ENCODE results near the gene DNAH7.
"Not testable (repeated sequence)": the region's sequence is repeated elsewhere in the genome, so short reads cannot be mapped to it uniquely, and the experiment has no call there.

Gene DNAH7

DNA sequence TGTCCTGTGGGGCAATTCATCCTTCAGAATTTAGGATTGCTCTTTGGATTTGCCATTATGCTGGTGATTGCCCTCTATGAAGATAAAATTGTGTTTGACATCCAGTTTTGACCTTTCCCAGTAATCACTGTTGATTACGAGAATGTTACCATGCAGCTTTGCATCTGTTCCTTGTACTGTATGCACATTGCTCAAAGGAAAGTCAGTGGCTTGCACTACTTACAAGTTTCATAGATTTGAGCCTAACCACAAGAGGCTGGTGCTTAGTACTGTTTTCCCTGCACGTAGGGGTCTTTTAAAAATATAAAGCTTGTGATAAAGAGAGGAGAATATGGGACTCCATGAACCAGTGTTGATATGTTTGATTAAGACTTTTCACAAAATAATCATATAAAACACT lies 333.7 kb downstream of the DNAH7 start:
- in situ Hi-C loops (cut with MboI; ENCODE audit: low sequenced_read_pairs): no loop called here

DNA sequence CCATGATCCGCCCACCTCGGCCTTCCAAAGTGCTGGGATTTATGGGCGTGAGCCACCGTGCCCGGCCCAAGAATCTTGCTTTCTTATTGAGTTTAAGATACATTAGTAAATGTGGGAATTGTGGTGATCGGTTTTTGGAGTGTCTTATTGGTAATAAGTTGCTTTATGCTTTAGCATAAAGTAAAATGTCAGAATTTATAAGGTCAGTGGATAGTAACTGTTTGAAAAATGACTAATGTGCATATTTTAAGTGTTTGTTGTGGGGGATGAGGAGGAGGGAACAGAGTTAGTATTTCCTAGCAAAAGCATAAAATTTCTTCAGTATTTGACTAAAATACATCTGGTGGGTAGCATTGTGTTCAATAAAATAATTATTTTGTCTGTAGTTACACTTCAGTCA lies 334.2 kb downstream of the DNAH7 start:
- in situ Hi-C loops (cut with MboI; ENCODE audit: low sequenced_read_pairs): no loop called here

DNA sequence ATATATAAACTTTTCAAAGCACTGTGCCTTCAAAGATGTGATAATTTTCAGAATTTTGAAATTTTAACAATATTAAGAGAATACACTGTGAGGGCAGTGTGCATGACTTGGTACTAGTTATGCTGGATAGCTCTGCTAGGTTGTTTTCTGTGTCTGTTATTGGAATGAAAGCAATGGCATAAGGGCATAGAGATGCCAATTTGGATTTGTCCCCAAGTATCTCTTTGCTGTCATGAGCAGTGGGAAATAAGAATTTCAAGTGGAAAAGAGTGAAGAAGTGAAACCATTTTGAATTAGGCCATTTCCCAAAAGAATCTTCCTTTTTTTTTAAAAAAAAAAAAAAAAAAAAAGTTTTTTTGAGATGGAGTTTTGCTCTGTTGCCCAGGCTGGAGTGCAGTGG lies 334.8 kb downstream of the DNAH7 start:
- in situ Hi-C loops (cut with MboI; ENCODE audit: low sequenced_read_pairs): no loop called here

DNA sequence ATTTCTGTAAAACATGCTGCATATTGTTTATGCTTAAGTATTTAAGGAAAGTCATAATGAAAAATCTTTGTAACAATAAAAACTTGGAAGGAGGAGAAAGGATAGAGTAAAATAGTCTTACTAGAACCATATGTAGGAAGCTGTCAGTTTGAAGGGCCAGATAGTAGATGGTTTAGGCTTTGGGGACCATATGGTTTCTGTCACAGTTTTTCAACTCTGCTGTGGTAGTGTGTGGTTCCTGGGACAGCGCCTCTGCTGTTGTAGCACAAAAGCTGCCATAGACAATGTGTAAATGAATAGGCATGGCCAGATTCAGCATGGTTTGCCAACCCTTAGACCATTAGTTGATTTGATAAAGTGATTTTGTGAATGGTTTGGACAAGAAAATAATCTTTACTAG lies 336.1 kb downstream of the DNAH7 start:
- in situ Hi-C loops (cut with MboI; ENCODE audit: low sequenced_read_pairs): no loop called here

DNA sequence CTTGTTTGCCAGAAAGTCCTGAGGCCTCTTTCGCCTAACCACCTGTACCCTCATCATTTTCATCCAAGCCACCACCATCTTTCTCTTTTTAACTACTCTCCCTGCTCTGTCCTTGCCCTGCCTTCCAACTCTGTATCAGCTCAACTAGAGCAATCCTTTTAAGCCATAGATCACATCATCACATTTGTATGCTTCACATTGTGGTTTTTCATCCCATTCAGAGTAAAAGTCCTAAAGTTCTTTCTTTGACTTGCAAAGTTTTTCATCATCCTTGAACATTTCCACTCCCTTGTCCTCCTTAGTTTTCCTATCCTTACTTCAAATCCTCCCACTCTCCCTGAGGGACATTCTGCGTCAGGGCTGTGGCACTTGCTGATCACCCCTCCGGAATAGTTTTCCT lies 337.7 kb downstream of the DNAH7 start:
- in situ Hi-C loops (cut with MboI; ENCODE audit: low sequenced_read_pairs): no loop called here

DNA sequence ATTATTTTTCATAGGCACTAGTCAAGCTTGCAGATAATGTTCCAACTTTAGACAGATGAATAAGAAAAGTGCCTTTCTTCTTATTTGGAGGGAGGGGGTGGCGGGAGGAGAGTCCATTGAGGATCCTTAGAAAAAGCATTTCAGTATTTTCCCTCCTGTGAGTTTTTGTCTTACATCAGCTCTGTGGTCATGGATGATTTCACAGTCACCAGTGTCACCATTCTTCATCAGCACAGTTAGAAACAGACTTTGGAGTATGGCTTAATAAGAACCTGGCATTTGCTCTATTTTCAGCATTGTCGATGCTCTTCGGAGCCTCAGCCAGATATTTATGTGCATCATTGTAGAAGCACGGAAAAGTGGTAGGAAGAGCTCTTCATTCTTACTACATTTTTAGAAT lies 341.5 kb downstream of the DNAH7 start:
- in situ Hi-C loops (cut with MboI; ENCODE audit: low sequenced_read_pairs): no loop called here

DNA sequence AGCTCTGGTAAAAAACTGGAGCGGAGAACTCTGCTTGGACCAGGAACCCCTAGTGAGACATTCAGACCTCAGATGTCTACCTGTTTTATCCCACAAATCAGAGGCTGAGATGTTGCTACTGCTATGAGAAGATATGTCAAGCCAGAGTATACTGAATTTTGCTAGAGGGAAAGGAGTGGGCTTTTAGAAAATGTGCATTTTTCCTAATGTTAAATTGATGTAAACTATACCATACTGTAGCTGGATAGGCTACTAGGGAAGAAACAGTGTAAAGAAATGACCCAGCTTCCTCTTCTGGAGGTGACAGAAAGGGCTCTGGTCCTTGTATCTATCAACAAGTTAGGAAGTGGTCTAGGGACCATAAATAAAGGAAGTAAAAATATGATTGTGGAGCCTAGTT lies 346.6 kb downstream of the DNAH7 start:
- in situ Hi-C loops (cut with MboI; ENCODE audit: low sequenced_read_pairs): no loop called here

DNA sequence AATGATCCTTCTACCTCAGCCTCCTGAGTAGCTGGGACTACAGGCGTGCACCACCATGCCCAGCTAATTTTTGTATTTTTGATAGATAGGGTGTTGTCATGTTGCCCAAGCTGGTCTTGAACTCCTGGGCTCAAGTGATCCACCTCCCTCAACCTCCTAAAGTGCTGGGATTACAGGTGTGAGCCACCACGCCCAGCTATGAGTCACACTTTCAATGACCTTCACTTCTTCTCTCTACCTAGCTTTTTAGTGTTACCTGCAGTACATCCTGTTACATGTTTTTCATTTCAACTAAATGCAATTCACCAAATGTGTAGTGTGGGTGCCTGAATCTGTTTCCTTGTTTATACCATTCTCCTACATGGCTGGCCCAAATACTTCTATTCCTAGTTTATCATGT lies 347.6 kb downstream of the DNAH7 start:
- in situ Hi-C loops (cut with MboI; ENCODE audit: low sequenced_read_pairs): no loop called here

DNA sequence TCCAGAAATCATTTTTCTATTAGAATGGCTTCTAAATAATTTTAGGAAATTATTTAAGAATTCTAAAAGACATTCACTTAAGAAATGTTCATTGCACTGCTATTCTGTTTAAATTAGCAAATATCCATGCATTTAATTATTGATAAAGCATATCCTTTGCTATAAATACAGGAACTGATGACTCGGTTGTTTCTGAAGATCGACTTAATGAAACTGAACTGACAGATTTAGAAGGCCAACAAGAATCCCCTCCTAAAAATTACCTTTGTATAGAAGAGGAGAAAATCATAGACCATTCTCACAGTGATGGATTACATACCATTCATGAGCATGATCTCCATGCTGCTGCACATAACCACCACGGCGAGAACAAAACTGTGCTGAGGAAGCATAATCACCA lies 352.2 kb downstream of the DNAH7 start:
- in situ Hi-C loops (cut with MboI; ENCODE audit: low sequenced_read_pairs): no loop called here

DNA sequence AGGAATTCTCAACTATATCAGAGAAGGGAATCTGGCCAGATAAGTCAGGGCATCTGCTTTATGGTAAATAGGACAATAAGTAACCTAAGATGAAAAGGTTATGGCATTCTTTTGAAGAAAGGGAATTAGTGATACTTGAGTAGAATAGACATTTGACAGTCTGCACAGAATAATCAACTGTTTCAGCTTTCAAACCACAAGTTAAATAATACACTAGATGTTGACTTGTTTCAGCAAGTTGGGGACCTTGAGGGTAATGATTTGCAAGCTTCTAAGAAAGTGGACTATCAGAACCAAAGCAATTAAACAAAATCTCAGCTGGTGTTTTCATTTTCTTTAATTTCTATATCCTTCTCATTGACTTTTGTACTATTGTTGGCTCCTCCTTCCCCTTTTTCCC lies 357.2 kb downstream of the DNAH7 start:
- in situ Hi-C loops (cut with MboI; ENCODE audit: low sequenced_read_pairs): no loop called here

DNA sequence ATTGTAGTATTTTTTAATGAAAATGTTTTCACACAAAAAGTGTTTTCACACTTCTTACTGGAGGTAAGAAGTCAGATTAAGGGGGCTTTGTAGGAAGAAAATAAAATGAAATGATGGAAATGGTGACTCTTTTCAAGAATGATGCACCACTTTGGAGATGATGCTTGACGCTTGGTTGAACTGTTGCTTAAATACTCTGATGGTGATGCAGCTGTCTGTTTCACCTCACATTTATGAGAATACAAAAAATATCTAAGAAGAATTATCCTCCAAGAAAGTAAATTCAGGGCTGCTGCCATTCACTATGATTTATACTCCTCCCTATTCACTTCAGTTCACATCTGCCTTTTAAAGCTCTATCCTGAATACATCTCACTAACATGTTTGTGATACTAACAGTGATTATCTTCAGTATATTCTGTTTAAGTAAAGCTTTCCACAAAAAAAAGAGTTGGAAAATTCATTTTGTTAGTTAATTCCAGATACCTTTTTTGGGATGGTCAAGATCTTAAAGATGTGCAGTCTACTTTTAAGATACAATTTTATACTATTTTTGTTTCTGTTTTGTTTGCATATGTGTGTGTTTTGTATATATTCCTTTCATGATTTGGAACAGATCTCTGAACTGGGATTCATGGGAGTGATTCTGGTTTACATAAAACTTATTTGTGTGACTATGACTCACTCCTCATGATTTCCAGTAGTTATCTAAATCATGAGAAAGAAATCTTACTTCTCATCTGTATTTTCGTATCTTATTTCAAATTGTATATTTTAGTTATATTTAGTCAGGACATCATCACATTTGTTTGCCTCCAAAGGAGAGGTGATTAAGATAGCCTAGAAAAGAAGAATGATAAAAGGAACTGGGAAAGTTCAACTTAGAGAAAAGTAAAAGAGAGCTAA lies 358.5 kb downstream of the DNAH7 start:
- in situ Hi-C loops (cut with MboI; ENCODE audit: low sequenced_read_pairs): no loop called here

DNA sequence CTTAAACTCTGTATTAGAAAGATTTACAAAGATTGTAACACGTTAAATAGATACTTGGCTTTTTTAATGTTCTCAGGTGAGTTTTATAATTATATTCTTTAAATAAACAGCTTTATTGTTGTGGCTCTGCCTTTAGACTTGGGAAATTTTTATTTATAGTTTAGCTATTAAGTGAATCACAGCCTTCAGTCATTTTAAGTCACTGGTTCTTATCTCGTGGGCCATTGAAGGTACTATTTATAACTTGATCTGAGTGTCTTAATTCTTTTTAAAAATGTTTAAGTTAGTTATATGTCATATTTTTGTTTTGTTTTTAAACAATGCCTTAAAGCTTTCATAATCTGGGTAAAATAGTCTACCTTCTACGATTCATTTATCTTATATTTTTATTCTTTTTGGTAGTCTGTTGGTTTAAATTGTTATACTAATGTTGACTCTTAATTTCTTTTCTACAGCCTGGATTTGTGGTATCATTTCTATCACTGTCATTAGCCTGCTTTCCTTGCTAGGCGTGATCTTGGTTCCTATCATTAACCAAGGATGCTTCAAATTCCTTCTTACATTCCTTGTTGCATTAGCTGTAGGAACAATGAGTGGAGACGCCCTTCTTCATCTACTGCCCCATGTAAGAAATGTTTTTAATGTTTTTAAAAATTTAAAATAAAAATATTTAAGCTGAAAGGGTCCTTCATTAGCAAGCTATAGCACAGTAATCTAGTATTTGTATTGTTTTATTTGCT lies 362.3 kb downstream of the DNAH7 start:
- in situ Hi-C loops (cut with MboI; ENCODE audit: low sequenced_read_pairs): no loop called here

DNA sequence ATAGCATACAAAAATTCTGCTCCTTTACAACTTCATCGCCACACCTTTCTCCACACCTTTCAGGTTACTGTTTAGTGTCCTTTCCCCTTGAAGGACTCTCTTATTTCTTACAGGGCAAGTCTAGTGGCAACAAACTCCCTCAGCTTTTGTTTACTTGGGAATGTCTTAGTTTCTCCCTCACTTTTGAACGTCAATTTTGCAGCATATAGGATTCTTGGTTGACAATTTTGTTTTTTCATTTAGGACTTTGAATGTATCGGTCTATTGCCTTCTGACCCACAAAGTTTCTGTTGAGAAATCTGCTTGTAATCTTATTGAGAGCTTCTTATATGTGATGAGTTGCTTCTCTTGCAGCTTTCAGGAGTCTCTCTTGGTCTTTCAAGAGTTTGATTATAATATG lies 368.2 kb downstream of the DNAH7 start:
- in situ Hi-C loops (cut with MboI; ENCODE audit: low sequenced_read_pairs): no loop called here

DNA sequence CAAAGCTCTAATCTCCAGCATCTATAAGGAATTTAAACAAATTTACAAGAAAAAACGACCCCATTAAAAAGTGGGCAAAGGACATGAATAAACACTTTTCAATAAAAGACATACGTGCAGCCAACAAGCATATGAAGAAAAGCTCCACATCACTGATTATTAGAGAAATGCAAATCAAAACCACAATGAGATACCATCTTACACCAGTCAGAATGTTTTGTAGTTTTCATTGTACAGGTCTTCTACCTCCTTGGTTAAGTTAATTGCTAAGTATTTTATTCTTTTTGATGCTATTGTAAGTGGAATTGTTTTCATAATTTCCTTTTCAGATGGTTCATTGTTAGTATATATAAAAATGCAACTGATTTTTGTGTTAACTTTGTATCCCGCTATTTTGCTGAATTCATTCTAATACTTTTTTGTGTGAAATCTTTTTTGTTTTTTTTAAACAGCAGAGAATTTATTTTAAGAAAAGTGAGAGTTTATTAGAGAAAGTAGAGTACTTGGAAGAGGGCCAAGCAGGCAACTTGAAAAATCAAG lies 370.9 kb downstream of the DNAH7 start:
- in situ Hi-C loops (cut with MboI; ENCODE audit: low sequenced_read_pairs): no loop called here

DNA sequence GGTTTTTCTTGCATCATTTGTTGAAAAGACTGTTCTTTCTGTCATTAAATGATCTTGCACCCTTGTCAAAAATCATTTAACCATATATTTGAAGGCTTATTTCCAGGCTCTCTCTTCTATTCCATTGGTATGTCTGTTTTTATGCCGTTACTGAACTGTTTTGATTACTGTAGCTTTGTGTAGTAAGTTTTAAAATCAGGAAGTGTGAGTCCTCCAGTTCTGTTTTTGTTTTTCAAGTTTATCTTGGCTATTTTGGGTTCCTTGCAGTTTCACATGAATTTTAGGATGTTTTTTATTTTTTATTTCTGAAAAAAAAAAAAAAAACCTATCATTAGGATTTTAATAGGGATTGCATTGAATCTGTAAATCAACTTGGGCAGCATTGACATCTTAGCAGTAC lies 372.6 kb downstream of the DNAH7 start:
- in situ Hi-C loops (cut with MboI; ENCODE audit: low sequenced_read_pairs): no loop called here

DNA sequence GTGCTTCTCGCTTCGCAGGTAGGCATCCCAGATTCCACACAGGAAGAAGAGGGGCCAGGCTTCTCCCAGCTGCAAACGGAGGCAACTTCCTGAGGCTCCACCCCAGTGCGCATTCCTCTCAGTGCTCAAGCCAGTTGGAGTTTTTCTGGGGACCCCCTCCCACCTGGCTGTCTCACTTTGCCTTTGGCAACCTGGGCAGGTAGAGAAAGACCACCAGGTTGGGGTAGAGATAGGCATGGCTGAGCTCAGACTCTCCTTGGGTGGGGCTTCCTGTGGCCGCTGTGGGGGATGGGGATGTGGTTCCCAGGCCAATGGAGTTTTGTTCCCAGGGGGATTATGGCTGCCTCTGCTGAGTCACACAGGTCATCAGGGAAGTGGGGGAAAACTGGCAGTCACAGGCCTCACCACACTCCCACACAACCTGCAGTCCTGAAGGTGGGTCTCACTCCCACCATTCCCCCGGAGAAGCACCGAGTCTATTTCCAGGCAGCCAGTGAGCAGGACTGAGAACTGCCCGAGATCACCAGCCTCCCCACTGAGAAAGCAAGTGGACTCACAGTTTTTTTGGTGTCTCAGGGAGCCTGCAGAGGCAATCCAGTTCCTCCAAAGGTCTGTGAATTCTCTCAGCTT lies 373.5 kb downstream of the DNAH7 start:
- in situ Hi-C loops (cut with MboI; ENCODE audit: low sequenced_read_pairs): no loop called here

DNA sequence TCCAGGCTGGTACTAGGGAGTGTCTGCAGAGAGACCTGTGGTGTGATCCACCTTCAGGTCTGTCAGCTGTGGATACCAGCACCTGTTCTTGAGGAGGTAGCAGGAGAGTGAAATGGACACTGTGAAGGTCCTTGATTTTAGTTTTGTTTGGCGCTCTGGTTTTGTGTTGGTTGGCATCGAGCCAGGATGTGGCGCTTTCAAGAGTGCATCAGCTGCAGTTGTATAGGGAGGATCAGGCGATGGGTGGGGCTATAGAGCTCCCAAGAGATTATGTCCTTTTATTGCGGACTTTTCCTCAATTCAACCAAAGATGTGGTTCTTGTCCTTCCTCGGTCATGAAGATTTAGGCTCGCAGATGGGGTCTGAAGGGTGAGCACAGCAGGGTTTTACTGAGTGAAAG lies 374.1 kb downstream of the DNAH7 start:
- in situ Hi-C loops (cut with MboI; ENCODE audit: low sequenced_read_pairs): no loop called here

DNA sequence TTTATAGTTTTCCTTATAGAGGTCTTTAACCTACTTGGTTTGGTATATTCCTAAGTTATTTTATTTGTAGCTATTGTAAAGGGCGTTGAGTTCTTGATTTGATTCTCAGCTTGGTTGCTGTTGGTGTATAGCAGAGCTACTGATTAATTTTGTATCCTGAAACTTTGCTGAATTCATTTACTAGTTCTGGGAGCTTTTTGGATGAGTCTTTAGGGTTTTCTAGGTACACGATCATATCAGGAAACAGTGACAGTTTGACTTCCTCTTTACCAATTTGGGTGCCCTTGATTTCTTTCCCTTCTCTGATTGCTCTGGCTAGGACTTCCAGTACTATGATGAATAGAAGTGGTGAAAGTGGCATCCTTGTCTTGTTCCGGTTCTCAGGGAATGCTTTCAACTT lies 376.1 kb downstream of the DNAH7 start:
- in situ Hi-C loops (cut with MboI; ENCODE audit: low sequenced_read_pairs): not testable (repeated sequence)

Data from hTERT RPE-1 (cell line).